VCaP (cell line): Measurements from ENCODE around the gene SAMSN1.

Experiments used
- H3K27ac ChIP-seq: fragments of 450-650 bp; 2 replicates; pipeline ENCODE4 v1.5.1; 2017
- TF ChIP-seq, protein P1 (sequence below): fragments of 450-650 bp; conservative IDR thresholded peaks from 2 replicates; pipeline ENCODE4 v1.5.1; 2017; ENCODE audit warnings: mild to moderate bottlenecking, moderate library complexity

Gene SAMSN1

DNA sequence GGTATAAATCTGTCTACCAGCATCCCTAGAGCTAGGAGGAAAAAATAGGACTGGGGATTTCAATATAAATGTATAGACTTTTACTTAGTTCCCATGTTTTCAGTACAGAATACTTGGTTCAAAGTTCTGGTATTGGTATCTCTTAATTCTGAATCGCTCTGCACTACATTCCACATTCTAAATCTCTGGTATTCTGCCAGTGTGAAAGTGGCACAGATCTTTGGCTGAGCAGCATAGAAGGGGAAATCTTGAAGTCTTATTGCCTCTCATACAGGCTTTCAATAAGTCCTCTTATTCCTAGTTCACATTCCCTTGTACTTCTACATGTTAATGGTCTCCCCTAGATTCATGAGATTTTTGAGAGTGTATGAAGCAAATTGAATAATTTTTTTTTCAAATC lies 89.2 kb downstream of the SAMSN1 start:
- H3K27ac ChIP-seq, result no peak overlapping the region
- TF ChIP-seq, protein P1, sequence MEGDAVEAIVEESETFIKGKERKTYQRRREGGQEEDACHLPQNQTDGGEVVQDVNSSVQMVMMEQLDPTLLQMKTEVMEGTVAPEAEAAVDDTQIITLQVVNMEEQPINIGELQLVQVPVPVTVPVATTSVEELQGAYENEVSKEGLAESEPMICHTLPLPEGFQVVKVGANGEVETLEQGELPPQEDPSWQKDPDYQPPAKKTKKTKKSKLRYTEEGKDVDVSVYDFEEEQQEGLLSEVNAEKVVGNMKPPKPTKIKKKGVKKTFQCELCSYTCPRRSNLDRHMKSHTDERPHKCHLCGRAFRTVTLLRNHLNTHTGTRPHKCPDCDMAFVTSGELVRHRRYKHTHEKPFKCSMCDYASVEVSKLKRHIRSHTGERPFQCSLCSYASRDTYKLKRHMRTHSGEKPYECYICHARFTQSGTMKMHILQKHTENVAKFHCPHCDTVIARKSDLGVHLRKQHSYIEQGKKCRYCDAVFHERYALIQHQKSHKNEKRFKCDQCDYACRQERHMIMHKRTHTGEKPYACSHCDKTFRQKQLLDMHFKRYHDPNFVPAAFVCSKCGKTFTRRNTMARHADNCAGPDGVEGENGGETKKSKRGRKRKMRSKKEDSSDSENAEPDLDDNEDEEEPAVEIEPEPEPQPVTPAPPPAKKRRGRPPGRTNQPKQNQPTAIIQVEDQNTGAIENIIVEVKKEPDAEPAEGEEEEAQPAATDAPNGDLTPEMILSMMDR, result no peak

DNA sequence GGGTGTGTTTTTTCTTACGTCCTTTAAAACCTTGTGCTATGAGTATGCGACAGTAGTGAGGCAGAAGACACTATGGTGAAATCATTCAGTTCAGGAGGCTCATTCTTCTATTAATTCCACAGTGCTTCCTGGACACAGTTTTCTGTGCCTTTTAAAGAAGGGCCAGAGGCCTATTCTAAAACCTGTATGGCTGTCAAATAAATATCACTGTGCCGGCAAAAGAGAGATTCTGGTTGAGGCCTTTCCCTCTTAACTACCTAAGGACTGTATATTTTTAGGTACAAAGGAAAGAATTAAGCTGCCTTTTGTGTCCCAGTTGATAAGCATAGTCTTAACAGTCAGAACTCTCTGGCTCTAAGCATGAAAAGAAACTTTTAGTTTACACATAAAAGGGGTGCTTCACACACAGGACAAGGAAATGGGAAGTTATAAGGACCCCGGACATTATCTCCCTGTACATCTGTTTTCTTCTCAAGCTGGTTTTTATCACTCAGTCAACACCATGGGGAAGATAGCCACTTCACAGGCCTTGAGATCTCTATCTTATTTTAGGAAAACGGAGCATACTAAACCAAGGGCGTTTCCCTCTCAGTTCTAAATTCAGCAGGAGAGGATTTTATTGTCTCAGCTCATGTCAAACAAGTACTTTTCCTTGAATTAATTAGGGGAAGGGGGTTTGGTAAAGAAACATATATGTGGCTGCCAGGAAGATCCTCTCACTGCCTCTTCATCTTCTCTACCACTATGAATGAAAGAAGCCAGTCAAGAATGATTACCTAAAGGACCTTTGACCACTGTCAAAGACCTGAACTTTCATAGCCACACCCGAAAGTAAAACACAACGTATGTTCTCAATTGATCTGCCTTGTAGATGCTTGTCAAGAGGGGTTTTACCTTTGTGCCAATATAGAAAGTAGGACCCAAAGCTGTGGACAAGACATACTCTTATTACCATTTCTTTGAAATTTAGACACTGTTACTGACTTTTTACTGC lies 91.8 kb downstream of the SAMSN1 start:
- H3K27ac ChIP-seq, result no peak overlapping the region
- TF ChIP-seq, protein P1, result no peak

DNA sequence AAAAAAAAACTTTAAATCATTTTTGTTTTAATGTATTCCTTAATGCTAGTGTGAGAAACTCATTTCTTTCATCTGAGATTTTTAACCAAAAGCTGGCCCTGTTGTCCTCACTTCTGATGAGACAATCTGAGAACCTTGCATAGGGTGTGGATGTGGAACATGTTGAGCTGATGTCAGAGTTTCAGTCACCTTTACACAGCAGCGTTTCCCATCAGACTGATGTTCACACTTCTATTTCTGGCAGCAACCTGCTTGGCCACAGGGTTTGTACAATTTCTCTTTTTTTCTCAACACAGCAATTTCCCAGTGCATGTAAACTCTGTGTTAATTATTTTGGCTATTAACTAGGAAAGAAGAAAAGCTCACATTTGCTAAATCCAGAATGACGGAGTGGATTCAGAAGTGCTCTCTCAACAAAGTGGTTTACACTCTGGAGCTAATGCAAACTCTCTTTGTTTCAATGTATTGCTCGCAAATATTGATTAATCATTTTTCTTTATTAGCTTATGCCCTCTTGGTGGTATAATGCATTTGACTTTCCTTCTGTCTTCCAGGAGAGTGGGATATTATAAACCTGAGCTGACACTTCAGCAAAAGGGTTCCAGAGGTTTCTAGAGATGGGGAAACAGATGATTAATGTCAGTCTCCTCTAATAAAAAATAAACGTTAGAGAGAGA lies 92.6 kb downstream of the SAMSN1 start:
- no peak overlapping the region for H3K27ac ChIP-seq
- TF ChIP-seq, protein P1, result no peak

DNA sequence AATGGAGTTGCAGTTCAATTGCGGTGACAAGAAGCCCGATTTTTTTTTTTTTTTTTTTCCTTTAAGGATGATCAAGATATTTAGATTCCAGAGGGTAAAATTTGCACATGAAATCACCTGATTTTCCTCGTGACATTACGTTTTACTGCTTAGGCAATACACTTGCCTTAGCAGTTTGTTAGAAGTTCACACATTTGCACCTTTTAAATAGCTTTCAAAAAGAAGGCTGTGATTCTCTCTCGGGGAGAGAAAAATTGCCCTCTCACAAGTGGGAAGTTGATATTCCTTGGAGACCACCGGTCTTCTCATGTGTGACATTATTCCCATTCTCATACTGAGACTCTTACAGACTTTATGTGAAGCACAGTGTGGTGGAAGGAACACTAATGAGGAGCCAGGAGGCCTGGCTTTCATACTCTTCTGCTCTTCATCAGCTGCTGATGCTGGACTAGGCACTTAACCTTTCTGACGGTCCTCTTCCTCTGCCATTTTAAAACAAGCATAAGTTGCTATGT lies 93.3 kb downstream of the SAMSN1 start:
- H3K27ac ChIP-seq, result no peak overlapping the region
- TF ChIP-seq, protein P1, result no peak

DNA sequence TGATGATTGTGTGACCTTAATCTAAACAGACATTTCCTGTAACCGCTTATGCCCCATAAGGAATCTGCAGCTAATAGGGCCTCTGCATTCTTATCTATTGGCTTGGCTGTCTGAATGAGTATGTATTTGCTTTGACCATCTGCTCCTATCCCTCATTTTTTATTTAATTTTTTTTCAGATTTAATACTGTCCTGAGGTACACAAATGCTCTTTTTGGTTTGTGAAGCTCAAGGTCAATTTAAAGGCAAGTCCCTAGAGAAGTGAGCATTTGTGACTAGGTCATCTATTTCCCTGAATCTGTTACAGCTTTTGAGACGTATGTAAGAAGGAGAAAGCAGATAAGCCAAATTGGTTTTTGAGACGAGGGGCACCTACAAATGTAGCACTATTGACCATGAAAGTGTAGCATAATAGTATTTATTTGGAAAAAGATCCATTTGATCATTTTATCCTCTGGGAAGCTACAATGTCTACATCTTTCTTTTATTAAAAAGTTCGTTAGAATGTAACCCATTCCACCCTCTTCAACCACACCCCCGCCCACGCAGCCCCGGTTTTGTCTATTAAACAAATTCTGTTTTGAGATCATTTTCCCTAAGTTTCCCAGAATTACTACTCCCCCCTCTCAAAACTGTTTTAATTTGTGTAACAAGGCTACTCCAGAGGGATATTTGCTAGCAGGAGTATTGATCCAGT lies 93.9 kb downstream of the SAMSN1 start:
- TF ChIP-seq, protein P1, result no peak
- no peak overlapping the region for H3K27ac ChIP-seq

DNA sequence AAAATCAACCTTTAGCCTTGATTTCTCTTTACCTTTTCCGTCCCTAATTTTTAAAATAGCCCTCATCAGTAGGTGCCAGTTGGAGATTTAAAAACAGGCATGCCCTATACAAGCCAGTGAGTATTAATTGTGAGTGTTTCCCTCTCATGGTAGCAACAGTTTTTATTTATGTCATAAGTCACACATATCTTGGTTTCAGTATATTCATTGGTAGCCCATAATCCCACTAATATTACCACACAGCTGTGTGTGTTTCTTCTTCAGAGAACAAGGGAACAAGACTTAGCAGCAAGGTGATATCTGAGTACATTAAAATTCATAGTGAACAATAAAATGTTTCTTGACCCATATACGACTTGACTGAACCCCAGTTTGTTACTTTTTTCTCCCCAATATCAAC lies 94.6 kb downstream of the SAMSN1 start:
- H3K27ac ChIP-seq, result no peak overlapping the region
- TF ChIP-seq, protein P1, result no peak

DNA sequence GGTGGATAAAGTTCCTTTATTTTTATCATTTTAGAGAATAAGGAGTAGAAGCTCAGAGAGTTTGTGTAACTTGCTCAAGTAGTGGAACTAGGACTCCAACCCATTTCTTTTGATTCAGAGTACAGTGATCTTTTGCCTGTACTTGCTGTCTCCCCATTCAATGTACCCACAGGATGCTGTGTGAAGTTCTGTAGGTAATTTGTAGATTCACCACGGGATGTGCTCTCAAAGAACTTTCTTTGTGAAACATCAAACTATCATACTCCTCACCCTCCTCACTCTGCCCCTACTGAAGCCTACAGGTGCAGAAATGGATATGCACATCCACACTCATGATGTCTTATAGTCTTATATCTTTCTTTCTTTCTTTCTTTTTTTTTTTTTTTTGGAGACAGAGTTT lies 97.3 kb downstream of the SAMSN1 start:
- no peak overlapping the region for H3K27ac ChIP-seq
- TF ChIP-seq, protein P1, result no peak
